G401 (cell line): Measurements from ENCODE around the gene CRB2. TPM values are rescaled to one million over a fixed set of nuclear protein-coding genes. Genes with fewer than 3 reads are reported as not detected.

Experiments used
- DNase-seq: peaks from one replicate; pipeline ENCODE4 v3.0.0-alpha.2; 2015; ENCODE audit warnings: low spot score
- in situ Hi-C: cut with HindIII; loops from 2 replicates; pipeline ENCODE4 v1.10.0; 2016; ENCODE audit warnings: low sequenced_read_pairs, mixed read lengths
- total RNA-seq: library from RNA; depleted of rRNA; stranded (reverse); fragments of >200 nt; shearing (Covaris generic); gene quantifications from 2 replicates; pipeline ENCODE4 v1.2.3, GENCODE V29; 2014

The CRB2 gene
- total RNA-seq, 1 experiment from 2014 or later, result 18.7 TPM

- DNase-seq, result no peak
- in situ Hi-C loops, result no loop called here
Observed at GRCh38 chr9:123412171-123412820, 56.3 kb downstream of the CRB2 start.

- in situ Hi-C loops, result no loop called here
- no peak for DNase-seq
Observed at GRCh38 chr9:123414204-123414603, 58.2 kb downstream of the CRB2 start.

DNA sequence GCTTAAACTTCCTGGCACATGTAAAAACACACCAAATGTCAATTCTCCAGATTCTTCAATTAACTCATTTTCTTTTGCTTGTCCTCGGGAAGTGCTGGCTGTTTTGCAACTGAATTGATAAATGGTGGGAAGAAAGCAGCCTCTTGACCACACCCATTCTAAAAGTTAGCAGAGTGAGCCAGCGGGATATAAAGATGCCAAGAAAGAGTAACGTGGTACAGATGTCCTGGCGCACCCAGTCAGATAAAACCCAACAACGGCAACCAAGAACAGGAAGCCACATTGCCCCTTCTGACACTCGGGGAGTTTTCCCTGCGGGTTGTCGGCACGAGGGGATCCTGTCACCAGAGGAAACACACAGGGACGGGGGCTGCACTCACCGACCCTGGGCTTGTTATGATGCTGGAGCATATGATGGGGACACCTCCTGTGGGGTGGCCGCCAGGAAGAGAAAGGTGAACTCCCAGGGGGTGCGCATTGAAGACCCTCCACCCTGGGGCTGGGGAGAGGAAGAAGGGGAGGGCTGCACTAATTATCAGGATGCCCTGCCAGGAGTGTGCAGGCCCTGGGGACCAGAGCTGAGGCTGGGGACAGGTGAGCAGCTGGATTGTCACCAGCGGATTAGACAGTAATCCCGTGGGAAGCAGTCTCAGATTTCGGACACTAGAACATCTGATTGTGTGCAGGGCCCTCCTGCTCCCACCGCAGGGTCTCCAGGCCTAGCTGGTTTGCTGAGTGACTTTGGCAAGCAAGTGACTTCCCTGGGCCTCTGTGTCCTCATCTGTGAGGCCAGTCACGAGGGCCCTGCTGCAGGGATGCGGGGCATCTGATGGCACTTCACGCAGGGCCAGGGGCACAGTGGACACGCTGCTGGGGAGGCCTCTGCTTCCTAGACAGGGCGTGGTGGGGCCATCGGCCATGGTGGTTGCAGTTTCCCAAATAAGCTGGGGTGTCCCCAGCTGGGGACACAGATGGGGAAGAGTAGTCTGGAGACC lies 59.2 kb downstream of the CRB2 start:
- no peak for DNase-seq
- in situ Hi-C loops, result no loop called here

DNA sequence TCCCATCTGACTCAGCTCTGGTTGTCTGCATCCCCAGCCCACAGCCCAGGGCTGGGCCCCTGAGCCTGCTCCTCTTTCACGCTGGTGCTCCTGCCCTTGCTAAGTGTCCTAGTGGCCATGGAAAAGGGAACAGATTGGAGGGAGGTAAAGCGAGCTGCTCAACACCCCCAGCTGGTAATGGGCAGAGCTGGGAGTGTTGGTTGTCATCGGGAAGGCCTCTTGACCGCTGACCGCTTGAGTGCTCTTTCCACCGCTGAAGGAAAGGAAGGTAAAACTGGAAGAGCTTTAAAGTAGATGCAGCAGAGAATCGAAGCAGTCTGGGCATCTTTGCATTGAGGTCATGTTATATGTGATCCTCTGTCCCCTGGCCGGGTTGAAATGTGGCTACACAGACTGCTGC lies 60.2 kb downstream of the CRB2 start:
- DNase-seq, result no peak
- in situ Hi-C loops, result no loop called here

GRCh38 chr9:123417289-123418051 lies 61.5 kb downstream of the CRB2 start:
- in situ Hi-C loops, result no loop called here
- DNase-seq, result no peak

DNA sequence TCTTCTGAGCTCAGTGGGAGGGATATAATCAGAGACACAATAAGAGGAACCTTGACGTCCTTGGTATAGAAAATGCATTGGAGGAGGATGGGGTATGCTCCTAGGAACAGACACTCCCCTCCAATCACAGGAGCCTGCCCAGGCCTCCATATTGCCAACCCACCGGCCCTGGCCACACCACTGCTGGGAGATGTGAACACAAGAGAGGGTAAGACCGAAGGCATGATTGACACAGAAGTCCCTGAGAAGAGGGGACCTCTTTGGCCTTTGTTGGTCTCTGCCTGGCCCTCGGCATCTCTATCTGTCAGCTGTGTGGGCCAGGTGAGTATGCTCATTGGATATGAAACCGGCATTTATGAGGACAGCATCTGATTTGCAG lies 62.0 kb downstream of the CRB2 start:
- no peak for DNase-seq
- in situ Hi-C loops, result no loop called here

GRCh38 chr9:123418506-123418905 lies 62.5 kb downstream of the CRB2 start:
- DNase-seq, result no peak
- in situ Hi-C loops, result no loop called here

- DNase-seq, result no peak
- in situ Hi-C loops, result no loop called here
Observed at GRCh38 chr9:123419091-123419490, 63.1 kb downstream of the CRB2 start.

DNA sequence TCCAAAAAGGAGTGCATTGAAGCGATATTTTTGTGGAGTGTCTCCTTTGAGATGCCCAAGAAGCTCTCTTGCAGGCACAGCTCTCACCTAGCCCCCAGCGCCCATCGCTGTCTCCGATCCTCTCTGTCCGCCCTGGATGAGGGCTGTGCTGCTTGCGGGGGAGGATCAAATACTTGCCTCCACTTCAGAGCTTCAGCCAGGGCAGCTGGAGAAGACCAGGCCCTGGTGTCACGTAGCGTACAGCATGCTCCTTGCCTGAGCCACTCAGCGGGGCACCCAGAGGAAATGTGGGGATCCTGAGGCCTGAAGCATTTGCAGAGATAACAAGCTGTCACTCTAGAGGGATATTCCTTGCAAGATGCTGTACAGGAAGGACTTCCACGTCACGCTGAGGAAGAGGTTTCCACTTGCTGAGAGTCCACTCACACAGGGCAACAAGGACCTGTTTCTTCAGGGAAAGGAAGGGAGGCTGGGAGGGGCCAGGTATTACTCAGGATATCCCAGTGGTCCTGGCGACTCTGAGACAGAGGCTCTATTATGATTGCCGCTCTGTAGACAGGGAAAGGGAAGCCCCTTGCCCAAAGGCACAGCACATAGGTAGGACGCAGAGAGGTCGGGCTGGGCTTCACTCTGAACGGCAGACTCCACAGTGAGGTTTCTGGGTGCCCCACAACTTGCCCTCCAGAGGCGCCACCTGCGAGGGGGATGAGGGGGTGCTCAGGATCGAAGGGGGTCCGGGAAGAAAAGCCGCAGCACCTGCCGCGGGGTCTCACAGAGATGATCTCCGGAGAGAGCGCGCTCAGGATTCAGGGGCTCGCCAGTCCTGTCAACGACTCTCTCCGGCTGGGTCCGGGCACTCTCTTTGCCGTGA lies 64.0 kb downstream of the CRB2 start:
- no peak for DNase-seq
- in situ Hi-C loops, result no loop called here

DNA sequence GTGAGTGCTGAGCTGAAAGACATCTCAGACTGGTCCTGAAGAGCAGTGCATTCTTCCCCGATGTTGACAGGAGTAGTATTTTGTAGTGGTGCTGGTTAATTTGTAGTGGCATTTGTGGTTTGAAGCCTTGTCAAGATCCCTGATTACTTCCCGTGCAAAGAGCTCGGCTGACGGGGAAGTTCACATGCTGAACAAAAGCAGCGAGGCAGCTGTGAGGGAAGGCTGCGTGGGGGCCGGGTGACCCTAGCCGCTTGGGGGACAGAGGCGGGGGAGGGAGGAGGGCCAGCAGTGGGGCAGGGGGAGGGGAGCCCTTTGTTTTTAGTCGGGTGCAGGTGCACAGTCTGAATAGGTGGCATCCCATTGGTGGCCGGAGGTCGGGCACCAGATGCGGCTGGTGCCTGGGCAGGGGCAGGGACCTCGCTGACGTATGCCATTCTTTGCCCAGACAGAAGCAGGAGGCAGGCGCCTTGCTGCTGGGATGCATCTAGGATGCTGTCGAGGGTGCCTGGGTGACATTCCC lies 64.7 kb downstream of the CRB2 start:
- DNase-seq, result no peak
- in situ Hi-C loops, result no loop called here

GRCh38 chr9:123421186-123421585 lies 65.2 kb downstream of the CRB2 start:
- in situ Hi-C loops, result no loop called here

DNA sequence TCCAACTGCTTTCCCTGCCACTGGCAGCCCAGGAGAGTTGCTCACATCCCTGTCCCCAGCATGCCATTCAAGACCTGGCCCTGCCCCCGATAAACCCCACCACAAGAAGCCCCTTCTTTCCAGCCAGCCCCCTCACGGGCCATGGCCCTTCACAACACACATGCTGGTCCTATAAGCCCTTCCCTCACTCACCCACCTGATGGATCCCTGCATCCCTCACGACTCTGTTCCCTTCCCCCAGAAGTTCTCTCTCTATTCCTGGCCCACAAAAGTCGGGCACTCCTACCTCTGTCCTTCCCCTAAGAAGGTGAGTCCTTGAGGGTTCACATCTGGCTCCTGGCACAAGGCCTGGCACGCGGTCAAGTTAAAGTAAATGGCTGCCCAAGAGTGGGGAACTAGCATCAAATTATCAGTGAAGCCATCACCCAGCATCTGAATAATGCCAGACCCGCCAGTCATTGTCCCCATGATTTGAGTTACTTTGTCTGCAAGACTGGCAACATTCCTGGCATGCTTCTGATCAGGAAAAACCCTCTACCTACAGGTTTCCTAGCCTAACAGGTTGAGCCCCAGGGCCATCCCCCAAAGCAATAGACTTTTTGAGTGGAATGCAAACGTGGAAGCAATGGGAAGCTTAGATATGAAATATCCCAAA lies 65.9 kb downstream of the CRB2 start:
- in situ Hi-C loops, result no loop called here
- DNase-seq, result no peak

More at GRCh38 chr9:123421186-123421585, 65.2 kb downstream of the CRB2 start:
- DNase-seq, result no peak

- no peak for DNase-seq
- in situ Hi-C loops, result no loop called here
Observed at GRCh38 chr9:123422635-123423310, 66.8 kb downstream of the CRB2 start.

DNA sequence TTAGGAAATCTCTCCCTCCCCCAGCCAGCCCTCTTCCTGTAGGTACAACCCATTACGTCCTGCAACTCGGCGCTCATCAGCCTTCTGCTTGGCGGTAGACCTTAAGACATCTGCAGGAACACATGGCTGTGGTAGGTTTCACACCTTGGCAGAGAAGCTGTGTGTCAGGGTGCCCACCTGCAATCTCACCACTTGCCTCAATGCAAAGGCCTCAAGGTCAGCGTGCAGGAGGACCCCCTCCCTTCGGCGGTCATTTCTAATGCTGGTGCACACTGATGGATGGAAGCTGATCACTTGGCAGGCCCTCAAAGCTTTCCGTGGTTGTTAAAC lies 67.3 kb downstream of the CRB2 start:
- no peak for DNase-seq
- in situ Hi-C loops, result no loop called here

DNA sequence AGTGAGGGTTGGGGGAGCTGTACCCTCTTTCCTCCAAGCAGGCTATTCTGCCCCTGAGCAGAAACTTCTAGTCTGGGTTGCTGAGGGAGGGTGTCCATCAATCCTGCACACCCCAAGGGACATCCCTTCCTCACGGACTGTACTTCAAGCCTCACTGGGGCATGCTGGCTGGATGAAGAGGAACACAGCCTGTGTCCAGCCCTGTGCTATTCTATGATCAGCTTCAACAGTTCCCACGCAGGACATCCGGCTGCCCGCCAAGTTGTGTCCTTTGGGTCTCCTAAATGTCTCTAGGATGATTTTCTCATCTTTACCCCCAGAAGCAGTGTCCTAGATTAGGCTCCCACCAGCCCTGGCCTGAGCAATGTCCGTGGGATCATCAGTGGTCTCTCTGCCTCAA lies 68.1 kb downstream of the CRB2 start:
- DNase-seq, result no peak
- in situ Hi-C loops, result no loop called here

DNA sequence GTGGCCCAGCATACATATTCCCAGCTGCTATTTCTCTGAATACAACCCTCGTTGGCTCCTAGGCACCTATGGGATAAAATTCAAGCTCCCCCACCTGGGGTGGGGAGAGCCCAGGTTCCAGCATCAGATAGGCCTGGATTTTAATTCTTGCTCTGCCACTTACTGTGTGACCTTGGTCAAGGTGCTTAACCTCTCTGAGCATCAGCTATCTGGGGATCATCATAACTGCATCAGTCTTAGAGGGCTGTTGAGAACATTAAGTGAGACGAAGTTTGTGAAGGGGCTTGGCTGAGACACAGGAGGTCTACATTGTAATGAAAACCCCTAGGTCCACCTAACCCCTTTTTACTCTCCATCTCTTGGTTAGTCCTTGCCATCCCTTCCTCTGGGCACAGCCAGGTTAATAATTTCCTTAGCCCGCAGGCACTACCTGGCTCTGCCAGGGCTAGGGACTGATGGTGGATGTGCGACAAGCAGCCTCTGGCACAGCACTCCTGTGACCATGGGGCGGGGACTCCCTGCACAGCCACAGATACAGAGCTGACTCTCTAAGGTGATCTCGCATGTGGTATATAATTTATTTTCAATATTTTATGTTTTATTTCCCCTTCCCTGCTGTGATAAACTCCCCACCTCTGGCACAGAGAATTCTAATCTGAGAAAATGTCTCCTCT lies 68.7 kb downstream of the CRB2 start:
- in situ Hi-C loops, result no loop called here
- DNase-seq, result no peak

GRCh38 chr9:123425261-123425821 lies 69.3 kb downstream of the CRB2 start:
- in situ Hi-C loops, result no loop called here
- DNase-seq, result peak; percentile 26
